ENCODE results near the gene LRAT.

LRAT gene

GRCh38 chr4:154778264-154778663, 34.5 kb downstream of the LRAT start:
- no peak for FAIRE-seq

GRCh38 chr4:154779362-154779947, 35.7 kb downstream of the LRAT start:
- peak; percentile 53 for FAIRE-seq

- FAIRE-seq = no peak
Observed at GRCh38 chr4:154781126-154781982, 37.6 kb downstream of the LRAT start, which contains the start of gene RBM46. Gene RBM46 (plus strand): TSS chr4:154781272. CDS start chr4:154796753, 15,481 bp downstream.

- no peak for FAIRE-seq
Observed at GRCh38 chr4:154781983-154782293, 38.1 kb downstream of the LRAT start.
